Left colon (tissue), 2 donors: ENCODE measurements around the gene MAD1L1. TPM values are rescaled to one million over a fixed set of nuclear protein-coding genes. Genes with fewer than 3 reads are reported as not detected.

ENCODE experiments used
- ATAC-seq: fragments of 200-7000 bp; cut with Tn5 transposase; one replicate; pipeline ENCODE4 v1.9.1; 2020; ENCODE audit warnings: mild to moderate bottlenecking, moderate library complexity
- DNase-seq, 2 donors: peaks; one replicate each; pipeline ENCODE4 v3.0.0-alpha.2; 2020
- intact Hi-C, 2 donors: fragments of 100-400 bp; cut with DNase I in 1 of 2; cut with micrococcal nuclease in 1 of 2; formaldehyde crosslinking; loops; one replicate each; pipeline versions ENCODE4 v1.11.2 to v1.14.0; 2022; cut with DNase I, micrococcal nuclease
- total RNA-seq, 2 donors: library from RNA; stranded (reverse); fragmentation: NEBNext Ultra II Directional; extraction: Animal tissue kit (Norgen Biotek cat#: 25700); gene quantifications; one replicate each; pipeline ENCODE4 v1.2.1, GENCODE V29; 2021
- donor health status: DM: no; HTN: no; CAD: no.
- donor health status: DM: yes; HTN: yes; CAD: no.

Gene MAD1L1
- total RNA-seq, 2 donors from 2014 or later: 22.1 to 28.2 TPM

DNA sequence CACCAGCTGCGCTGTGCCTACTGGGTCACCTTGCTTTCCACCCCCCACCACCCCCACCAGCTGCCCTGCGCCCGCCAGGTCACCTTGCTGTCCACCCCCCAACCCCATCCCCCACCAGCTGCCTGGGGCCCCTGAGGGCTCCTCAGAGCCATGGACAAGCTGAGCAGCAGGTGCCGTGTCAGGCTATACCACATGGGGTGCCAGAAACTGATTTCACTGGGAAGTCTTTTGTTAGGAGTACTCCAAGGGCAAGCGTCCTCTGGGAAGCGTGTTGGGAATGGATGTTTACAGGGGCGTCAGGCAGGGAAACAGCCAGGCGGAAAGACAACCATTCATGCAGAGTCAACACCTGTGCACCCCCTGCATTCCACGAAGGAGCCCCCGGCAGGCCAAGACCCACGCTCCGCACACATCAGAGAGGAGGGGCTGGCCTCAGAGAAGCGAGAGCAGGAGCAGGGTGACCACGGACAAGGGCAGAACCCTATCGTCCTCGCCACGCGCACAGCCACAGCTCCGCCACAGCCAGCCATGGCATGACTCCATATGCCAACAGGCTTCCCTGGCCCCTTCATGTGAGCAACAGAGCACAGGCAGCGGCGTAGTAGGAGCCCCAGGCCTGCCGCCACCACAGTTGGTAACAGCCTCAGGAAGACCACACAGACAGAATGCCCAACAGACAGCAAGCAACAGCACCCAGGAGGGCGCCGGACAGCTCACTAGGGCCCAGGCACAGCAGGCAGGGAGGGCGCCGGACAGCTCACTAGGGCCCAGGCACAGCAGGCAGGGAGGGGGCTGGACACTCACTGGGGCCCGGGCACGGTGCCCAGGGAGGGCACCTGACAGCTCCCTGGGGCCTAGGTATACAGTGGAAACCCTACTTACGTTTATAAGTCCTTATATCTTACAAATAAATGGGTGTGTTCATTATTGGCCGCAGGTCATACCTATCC lies 180.8 kb downstream of the MAD1L1 start:
- DNase-seq (no peak), ATAC-seq (no peak)
- intact Hi-C loops: no loop called here

GRCh38 chr7:2050511-2050866 lies 182.3 kb downstream of the MAD1L1 start:
- intact Hi-C loops: no loop called here
- ATAC-seq (no peak), DNase-seq (no peak)

DNA sequence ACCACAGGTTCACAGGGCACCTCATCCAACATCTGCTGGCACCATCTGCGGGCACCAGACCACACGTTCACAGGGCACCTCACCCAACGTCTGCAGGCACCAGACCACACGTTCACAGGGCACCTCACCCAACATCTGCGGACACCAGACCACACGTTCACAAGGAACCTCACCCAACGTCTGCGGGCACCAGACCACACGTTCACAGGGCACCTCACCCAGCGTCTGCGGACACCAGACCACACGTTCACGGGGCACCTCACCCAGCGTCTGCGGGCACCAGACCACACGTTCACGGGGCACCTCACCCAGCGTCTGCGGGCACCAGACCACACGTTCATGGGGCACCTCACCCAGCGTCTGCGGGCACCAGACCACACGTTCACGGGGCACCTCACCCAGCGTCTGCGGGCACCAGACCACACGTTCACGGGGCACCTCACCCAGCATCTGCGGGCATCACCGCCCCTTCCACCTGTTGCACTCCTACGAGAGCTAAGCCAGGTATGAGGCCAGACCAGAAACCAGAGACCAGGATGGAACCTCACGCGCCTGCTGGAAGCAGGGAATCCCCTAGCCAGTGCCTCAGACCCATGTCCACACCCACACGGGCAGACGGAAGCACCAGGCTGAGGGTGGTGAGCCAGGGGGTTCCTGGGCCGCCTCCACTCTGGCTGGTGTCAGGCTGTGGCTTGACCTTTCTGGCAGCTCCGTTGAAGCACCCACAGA lies 182.8 kb downstream of the MAD1L1 start:
- no peak for ATAC-seq
- intact Hi-C loops: no loop called here
- no peak for DNase-seq

DNA sequence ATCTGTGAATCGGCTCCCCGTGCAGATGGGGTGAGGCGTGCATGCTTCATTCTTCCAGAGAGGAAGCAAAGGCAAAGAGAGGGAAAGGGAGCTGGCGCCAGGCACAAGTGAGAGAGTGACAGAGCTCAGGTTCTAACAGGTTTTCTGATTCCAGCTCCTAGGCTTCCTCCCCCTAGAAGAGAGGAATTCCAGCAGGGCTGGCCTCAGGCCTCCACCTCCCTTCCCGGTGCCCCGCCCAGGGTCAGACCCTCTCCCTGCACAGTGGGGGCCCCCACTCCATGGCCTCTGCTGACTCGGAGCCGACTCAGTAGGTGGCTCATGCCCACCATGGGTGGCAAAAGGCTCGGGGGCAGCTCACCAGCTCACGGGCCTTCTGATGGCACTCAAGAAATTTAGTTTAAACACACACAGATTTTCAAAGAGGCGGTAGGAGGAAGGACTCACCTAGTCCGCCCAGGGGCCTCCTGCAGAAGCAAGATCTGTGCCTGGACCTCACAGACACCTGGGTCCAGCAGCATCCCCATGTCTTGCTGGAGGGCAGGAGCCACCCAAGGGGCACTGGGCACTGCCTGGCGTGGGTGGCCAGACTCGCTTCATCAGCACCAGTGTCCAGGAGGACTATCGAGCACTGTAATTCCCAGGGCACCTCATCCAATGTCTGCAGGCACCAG lies 183.5 kb downstream of the MAD1L1 start:
- DNase-seq (no peak), ATAC-seq (no peak)
- intact Hi-C loops: no loop called here

GRCh38 chr7:2048531-2048930 lies 184.2 kb downstream of the MAD1L1 start:
- no peak for DNase-seq
- intact Hi-C loops: no loop called here

DNA sequence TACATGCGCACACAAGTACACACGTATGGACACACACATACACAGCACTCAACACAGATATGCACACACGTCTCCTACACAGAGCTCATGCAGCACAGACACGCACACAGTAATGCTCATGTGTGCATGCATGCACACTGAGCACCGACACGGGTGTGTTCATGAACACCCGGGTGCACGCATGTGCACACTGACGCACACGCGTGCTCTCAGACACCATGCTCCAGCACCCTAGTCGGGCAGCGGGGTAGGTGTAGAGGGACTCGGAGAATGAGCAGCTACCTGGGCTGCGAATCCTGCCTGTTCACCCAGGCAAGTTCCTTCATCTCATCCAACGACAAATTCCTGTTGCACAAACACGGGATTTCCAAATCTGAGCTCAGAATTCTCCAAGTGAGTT lies 184.7 kb downstream of the MAD1L1 start:
- ATAC-seq (no peak), DNase-seq (peak in 1 of 2 donors; percentile 12)
- intact Hi-C loops: no loop called here

More at GRCh38 chr7:2048531-2048930, 184.2 kb downstream of the MAD1L1 start:
- ATAC-seq: no peak

GRCh38 chr7:2046581-2047565 lies 185.9 kb downstream of the MAD1L1 start:
- peak; percentile 87 for ATAC-seq
- DNase-seq: peak; percentile 21 to 24
- intact Hi-C loops: no loop called here

GRCh38 chr7:2045559-2046405 lies 187.0 kb downstream of the MAD1L1 start:
- ATAC-seq (no peak), DNase-seq (peak in 1 of 2 donors; percentile 19)

DNA sequence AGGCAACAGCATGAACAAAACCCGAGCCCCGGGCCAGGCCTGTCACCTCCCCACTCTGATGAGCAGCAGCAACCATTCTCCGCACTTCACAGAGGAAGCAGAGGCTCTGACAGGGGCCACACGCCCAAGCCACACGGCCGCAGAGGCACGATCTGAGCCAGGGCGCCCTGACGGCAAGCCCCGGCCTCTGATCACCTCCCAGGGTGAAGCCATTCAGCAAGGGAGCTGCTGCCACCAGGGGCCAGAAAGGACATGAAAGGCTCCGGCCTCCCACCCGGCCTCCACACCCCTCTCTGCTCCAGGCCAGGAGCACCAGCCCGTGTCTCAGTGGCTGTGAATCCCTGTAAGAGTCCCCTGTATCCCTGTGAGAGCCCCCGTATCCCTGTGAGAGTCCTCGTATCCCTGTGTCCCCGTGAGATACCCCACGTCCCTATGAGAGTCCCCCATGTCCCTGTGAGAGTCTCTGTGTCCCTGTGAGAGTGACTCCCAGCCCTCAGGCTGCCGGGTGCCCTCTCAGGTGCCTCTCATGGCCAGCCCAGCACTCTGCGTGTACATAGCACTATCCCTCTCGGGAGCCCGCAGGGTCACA lies 187.8 kb downstream of the MAD1L1 start:
- no peak for ATAC-seq
- intact Hi-C loops: no loop called here
- DNase-seq: peak in 1 of 2 donors; percentile 8

More at GRCh38 chr7:2045559-2046405, 187.0 kb downstream of the MAD1L1 start:
- intact Hi-C loops: no loop called here

DNA sequence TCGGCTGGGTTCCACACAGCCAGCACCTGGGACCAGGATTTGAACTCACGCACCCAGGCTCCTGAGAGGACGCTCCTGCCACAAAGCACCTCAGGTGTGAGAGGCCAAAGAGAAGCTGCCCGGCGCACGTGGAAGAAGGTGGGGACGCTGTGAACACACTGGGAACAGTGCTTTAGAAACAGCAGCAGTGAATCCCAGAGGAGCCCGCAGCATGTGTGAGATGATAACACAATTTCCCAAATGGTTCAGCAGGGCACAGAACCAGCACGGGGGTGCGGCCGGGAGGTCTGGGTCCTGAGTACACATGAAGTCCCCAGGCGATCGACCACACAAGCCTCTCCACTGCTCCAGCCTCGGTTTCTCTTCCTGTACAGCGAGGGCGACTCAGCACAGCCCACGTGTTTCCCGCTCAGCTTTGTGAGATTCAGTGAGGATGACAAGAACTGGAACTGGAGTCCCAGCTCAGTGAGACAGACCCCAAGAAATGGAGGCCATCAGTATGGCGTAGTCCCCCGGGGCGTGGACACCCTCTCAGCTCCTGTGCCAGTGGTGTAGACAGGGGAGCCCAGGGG lies 188.3 kb downstream of the MAD1L1 start:
- peak in 1 of 2 donors; percentile 11 for DNase-seq
- intact Hi-C loops: no loop called here

DNA sequence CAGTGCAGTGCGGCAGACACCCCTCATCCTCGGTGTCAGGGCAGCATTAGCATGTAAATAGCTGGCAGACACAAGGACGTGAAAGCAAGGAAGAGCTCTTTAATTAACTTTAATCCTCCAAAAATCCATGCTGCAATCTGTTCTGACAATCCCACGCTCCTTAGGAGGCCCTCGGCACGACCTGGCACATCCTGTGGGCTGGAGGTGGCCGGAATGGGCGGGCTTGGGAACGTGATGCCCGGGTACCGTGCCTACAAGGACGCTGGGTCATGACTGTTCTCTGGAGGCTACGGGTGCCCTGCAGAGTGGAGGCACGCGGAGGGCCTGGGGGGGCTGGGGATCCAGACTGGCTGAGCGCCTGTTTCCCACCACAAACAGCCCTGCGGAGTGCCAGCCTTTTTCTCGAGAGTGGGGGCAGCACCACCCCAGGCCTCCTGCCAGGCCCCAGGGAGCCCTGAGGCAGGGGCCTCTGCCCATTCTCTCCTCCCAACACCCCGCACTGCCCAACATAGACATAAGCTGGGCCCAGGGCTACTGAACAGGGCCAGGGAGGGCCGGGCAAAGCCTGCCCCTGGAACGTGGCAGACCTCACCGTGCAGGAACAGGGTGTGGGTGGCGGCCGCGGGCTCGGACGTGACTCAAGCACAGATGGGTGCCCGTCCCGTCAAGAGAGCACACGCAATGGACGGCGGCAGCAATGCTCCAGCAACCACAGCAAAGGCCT lies 189.3 kb downstream of the MAD1L1 start:
- intact Hi-C loops: no loop called here
- DNase-seq: peak; percentile 2 to 14
- no peak for ATAC-seq

More for the DNA sequence above, 188.3 kb downstream of the MAD1L1 start:
- ATAC-seq: no peak

- intact Hi-C loops: no loop called here
- DNase-seq (peak in 1 of 2 donors; percentile 1), ATAC-seq (no peak)
These were observed 190.1 kb downstream of the MAD1L1 start for GRCh38 chr7:2042650-2043049.

GRCh38 chr7:2041496-2042367 lies 191.0 kb downstream of the MAD1L1 start:
- ATAC-seq (no peak), DNase-seq (peak; percentile 1 to 8)
- intact Hi-C loops: no loop called here

DNA sequence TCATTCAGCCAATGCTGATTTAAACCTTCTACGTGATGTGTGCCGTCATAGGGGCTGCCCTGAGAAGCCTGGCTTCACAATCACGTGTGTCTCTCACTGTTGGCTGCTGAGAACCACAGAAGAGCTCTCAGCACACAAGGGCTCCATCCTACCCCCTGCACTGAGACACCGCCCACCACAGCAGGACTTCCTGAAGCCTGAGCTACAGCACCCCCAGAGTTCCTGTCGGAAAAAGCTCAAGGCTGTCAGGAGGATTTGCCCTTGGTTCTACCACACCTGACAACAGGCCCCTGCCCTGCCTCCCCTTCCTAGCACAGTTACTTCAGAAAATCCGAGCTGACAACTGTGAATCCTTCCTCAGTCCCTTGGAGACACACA lies 191.9 kb downstream of the MAD1L1 start:
- DNase-seq (peak; percentile 1 to 6), ATAC-seq (no peak)
- intact Hi-C loops: no loop called here

GRCh38 chr7:2040201-2040892 lies 192.4 kb downstream of the MAD1L1 start:
- DNase-seq (peak; percentile 1 to 5), ATAC-seq (no peak)
- intact Hi-C loops: no loop called here
